Measurements from ENCODE around the gene SCN4A.
"Not testable (repeated sequence)": the region's sequence is repeated elsewhere in the genome, so short reads cannot be mapped to it uniquely, and the experiment has no call there.

The SCN4A gene

DNA sequence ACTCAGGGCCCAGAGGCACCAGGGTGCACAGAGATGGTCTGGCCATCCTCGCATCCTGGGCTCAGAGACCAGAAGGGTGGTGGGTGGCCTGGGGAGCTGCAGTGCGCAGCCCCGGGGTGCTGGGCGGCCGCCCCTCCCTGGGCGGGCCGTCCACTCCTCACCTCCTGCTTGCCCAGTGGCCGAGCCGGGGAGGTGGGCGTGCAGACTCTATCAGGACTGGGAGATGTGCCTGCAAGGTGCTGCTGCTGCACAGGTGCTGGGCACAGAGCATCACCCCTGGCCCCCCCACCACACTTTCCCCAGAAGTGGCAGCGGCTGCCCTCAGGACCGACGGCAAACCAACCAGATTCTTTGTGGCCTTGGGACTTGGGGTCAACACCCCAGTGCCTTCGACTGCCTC is at the start of gene SCN4A:
Gene SCN4A (minus strand): TSS at position 123 of the 400 bp plus-strand sequence. CDS start 77 bp downstream, at position 46.
- no peak for DNase-seq (ENCODE audit: low read depth in 2 of 2)

GRCh38 chr17:64020056-64020766 is 47.5 kb upstream of the SCN4A start, which contains the start of gene ICAM2:
Gene ICAM2, minus strand, starts transcription at chr17:64020633. Its CDS starts 13,942 bp downstream, at chr17:64006691.
- peak; percentile 80 to 81 for DNase-seq (ENCODE audit: low read depth in 2 of 2)

GRCh38 chr17:64019551-64019961 is 46.8 kb upstream of the SCN4A start:
- DNase-seq (ENCODE audit: low read depth in 2 of 2) = not testable (repeated sequence)

- no peak for DNase-seq (ENCODE audit: low read depth in 2 of 2)
These were observed 44.8 kb upstream of the SCN4A start for GRCh38 chr17:64017381-64017980.

DNA sequence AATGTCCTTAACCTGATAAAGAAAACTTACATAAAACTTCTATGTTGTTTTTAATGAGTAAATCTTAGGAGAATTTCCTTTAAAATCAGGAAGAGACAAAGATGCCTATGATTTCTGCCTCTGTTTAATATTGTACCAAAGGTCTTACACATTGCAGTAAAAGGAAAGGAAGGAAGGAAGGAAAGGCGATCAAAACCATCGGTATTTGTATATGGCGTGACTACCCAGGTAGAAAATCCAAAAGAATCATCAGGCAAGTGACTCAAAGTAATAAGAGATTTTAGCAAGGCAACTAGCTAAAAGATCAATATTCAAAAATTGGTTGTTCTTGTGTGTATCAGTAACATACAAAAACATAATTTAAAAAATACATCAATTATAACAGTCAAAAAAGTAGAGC is 44.3 kb upstream of the SCN4A start:
- no peak for DNase-seq (ENCODE audit: low read depth in 2 of 2)

DNA sequence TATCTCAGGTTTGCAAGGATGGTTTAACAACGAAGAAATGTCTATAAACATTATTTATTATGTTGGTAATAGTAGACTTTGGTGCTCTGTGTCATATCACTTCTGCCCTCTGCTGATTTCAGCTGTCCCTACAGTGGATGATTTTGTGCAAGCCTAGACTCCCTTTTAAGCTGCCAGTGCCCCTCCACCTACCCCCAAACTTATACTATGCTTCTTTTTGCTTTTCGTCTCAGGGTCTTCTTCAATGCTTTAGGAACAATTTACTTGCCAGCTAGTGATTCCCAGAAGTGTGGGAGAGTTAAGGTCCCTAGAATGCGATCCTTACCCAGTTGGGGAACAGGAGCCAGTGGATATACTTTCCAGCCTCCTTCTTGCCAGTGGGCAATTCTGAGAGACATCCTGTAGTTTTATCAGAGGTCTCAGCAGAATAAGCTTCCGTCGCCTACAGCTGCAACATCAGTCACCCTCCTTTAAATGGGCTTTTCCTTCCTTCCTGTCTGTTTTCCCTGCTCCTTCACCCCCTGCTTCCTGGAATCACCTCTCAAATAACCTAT is 43.6 kb upstream of the SCN4A start:
- DNase-seq (ENCODE audit: low read depth in 2 of 2) = no peak

GRCh38 chr17:64015447-64015846 is 42.7 kb upstream of the SCN4A start:
- no peak for DNase-seq (ENCODE audit: low read depth in 2 of 2)

DNA sequence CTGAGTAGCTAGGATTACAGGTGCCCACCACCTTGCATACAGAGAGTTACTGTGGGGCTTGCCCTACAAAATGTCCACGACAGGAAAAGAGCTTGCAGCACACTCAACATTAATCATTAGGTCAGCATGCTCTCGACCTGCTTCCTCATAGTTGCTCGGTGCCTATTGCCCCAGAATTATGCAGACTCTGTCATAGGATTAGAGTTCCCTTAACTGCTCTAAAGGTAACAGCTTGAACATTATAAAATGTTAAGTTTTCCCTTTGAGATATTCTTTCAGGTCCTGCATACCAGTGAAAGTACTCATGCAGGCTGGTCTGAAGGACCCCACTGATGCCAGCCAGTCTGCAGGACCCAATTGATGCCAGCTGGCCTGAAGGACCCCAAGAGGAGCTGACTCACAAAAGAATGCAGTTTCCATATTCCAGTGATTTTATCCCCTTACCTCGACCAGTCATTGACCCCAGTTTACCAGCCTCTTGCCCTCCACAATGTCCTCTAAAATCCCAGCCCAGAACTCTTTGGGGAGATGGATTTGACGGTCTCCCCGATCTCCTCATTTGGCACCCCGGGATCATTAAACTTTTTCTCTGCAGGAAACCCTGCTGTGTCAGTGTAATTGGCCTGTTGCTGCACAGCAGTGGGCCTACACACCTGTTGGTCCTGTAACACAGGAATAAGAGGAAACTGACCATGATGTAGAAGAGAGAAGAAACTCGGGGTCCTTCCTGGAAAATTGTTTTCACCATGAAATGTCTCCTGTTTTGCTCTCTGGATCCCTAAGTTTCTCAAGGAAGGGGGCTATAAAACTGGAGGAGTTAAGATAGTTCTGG is 37.1 kb upstream of the SCN4A start:
- no peak for DNase-seq (ENCODE audit: low read depth in 2 of 2)

DNA sequence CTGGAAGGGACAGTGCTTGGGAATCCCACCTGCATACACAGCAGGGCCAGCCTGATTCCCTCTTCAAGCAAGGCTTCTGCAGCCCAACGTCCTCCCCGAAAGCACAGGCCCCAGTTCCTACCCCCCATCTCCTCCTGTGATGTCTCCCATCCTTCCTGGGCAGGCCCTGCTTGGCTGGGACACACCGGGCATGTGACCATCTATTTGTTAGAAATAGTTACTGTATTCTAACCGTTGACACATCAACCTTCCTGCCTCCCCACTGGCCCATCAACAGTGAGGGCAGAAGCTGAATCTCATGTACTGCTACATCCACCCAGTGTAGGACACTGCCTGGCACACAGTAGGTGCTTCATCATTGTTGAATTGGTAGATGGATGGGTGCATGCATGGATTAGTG is 36.1 kb upstream of the SCN4A start:
- no peak for DNase-seq (ENCODE audit: low read depth in 2 of 2)

- no peak for DNase-seq (ENCODE audit: low read depth in 2 of 2)
These were observed 35.6 kb upstream of the SCN4A start for GRCh38 chr17:64008346-64008745.

DNA sequence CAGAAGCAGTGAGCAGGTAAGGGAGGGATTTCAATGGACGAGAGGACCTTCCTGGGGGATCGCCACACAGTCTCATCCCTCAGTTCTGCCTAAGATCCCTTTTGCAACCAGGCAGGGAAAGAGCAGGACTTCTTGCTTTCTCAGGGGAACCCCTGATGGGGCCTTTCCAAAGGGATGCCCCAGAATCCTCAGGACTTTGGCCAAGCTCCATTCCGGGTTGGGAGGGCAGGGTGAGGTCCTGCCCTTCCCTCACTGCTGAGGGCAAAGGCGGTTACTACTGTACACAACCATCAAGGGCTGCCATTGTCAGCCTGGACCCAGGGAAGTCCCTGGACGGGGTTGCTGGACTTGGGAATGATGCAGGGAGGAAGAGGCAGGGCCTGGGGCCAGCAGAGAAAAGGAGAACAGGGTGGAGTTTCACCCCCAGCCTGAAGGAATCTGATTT is 35.1 kb upstream of the SCN4A start:
- no peak for DNase-seq (ENCODE audit: low read depth in 2 of 2)

DNA sequence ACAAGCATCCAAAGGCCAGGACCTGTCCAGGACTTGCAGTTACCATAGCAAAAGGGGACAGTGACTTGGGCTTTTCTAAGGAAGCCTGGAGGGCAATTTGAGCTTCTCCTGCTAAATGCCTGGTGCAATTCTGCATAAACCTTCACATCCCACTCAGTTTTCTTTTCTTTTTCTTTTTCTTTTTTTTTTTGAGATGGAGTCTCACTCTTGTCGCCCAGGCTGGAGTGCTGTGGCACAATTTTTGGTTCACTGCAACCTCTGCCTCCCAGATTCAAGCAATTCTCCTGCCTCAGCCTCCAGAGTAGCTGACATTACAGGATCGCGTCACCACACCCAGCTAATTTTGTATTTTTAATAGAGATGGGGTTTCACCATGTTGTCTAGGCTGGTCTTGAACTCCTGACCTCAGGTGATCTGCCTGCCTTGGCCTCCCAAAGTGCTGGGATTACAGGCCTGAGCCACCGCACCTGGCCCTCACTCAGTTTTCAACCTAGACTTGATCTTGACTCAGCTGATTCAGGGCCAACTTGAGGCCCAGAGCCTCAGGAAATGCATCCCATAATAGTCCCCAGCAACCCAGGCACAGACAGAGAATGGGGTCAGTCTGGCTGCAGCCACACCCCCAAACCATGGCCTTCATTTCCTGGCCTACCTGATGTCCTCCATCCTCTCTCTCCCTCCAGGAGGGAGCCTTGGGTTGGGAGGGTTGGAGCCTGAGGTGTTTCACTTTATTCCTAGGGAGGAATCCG is 34.5 kb upstream of the SCN4A start:
- DNase-seq (ENCODE audit: low read depth in 2 of 2) = not testable (repeated sequence)

DNA sequence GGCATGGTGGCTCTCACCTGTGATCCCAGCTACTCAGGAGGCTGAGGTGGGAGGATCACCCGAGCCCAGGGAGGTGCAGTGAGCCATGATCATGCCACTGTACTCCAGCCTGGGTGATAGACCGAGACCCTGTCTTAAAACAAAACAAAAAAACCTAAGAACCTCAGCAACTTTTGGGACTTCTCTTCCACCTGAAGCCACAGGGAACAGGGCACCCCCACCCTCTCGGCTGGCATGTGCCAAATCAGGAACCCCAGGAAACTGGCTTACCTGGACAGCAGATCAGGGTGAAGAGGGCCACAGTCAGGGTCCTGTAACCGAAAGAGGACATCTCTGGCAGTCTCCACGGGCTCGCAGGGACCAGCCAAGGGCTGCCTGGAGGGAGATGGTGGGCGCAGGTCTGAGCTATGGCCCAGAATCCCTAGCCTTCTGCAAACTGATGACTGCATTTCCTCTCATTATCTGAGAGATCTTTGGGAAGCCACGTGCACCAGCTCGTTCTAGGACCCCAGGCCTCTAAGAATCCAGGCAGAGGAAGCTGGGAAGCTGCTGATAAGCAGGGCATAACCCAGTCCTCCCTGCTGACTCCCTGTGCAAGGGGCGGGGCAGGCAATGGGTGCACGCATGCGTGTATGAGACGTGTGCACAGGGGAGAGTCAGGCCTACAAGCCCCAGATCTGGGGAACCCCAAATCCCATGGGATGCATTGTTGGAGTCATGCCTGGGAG is 33.8 kb upstream of the SCN4A start:
- no peak for DNase-seq (ENCODE audit: low read depth in 2 of 2)

DNA sequence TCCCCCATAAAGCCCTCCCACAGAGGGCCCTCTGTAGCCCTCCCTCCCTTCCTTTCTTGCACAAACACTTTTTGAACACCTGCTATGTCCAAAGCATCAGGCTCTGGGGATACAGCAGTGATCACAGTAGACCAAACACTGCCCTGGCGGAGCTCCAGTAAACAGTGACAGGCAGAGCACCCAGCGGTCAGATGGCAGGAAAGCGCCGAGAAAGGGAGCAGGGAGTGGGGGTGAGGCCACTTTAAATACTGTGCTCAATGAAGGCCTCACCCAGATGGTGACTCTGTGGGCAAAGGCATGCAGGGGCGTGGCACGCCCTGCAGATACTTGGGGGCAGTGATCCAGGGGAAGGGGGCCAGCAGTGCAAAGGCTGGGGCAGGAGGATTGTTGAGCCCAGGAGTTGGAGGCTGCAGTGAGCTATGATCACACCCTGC is 33.0 kb upstream of the SCN4A start:
- DNase-seq (ENCODE audit: low read depth in 2 of 2) = no peak

DNA sequence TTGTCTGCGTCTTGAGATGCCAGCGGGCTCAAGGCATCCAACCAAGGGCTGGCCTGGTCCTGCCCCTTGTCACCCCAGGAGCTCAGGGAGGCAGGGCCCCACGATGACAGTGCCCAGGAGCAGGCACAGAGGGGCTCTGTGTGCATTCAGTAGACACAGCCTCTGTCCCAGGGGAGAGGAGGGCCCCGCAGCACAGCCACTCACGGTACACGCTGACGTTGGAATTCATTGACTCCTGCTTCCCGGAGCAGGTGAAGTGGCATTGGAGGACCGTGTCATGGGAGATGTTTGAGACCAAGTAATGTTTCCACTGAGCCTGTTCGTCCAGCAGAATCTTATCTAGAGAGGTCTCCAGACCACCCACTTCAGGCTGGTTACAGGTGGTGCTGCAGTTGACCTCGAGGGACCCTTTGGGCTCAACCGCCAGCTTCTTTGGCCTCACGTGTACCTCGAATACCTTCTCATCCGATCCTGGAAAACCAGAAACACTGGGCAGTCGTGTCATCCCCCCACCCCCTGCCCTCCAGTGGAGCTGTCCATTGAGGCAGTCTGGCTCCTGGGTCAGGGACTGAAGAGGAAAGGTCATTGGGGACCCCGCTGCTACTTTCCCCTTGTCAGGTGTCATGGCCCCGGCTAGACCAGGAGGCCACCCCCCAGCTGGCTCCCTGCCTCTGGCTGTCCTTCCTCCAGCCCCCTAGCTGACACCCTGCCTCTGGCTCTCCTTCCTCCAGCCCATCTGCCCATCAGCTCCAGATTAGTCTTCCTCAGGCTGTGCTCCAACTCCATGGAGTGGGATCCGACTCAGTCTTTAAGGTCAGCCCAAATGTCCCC is 32.4 kb upstream of the SCN4A start:
- DNase-seq (ENCODE audit: low read depth in 2 of 2) = no peak

- no peak for DNase-seq (ENCODE audit: low read depth in 2 of 2)
These were observed 31.6 kb upstream of the SCN4A start for GRCh38 chr17:64004218-64004770.

DNA sequence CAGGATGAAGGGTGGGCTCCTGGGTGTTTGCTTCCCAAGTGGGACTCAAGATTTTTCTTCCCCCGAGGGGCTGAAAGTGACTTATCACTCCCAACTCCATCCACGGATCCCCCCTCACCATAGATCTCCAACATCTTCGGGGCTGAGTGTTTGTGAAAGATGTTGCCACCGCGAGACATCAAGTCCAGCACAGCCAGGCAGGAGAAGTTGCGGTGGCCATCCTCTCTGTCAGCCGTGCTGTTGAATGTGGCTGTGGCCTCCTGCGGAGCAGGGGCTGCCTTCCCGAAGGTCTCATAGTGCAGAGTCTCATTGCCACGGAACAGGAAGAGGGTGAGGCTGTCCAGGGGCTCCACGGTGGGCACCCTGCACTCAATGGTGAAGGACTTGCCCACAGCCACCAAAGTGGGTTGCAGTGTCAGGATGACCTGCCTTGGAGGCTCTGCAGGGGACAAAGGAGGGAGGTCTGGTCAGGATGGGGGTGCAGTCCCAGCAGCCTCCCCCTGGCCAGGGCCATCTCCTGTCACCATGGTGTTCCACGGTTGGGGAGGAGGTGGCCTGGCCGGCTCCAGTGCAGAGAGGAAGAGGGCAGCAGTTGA is 30.9 kb upstream of the SCN4A start:
- no peak for DNase-seq (ENCODE audit: low read depth in 2 of 2)

GRCh38 chr17:64002658-64003525 is 30.2 kb upstream of the SCN4A start:
- DNase-seq (ENCODE audit: low read depth in 2 of 2) = no peak

Measured in stimulated activated CD4-positive, alpha-beta T cell treated with anti-CD3 and anti-CD28 coated beads, Interleukin-15, amount 100 ng/mL, for 48 hours (primary cell).